Measurements from ENCODE around the gene CWC22.
"Not testable (repeated sequence)": the region's sequence is repeated elsewhere in the genome, so short reads cannot be mapped to it uniquely, and the experiment has no call there.

The CWC22 gene

GRCh38 chr2:180006781-180007579 lies at the start of gene CWC22:
TSS of gene CWC22 (minus strand) at chr2:180007297. CDS start at chr2:179993341, 13,956 bp downstream.
- Histone ChIP-seq H3K27ac (peak within 1 kb of the TSS; percentile 87 to 99 (median 95)), H3K4me3 (peak within 1 kb of the TSS; percentile 53 to 97 (median 74))

GRCh38 chr2:180056367-180057118 lies 49.4 kb upstream of the CWC22 start:
- H3K4me3 ChIP-seq: no peak overlapping the region

GRCh38 chr2:180054576-180054975 lies 47.5 kb upstream of the CWC22 start:
- H3K27ac ChIP-seq, H3K4me3 ChIP-seq: not testable (repeated sequence)

More at GRCh38 chr2:180056367-180057118, 49.4 kb upstream of the CWC22 start:
- no peak overlapping the region for H3K27ac ChIP-seq

- Histone ChIP-seq H3K4me3 (no peak overlapping the region), H3K27ac (no peak overlapping the region)
Observed at GRCh38 chr2:180050246-180050645, 43.1 kb upstream of the CWC22 start.

GRCh38 chr2:180048251-180048650 lies 41.2 kb upstream of the CWC22 start:
- Histone ChIP-seq H3K4me3 (no peak overlapping the region), H3K27ac (no peak overlapping the region)

- H3K27ac ChIP-seq: no peak overlapping the region
Observed at GRCh38 chr2:180046776-180047175, 39.7 kb upstream of the CWC22 start.

GRCh38 chr2:180046202-180046601 lies 39.1 kb upstream of the CWC22 start:
- no peak overlapping the region for H3K27ac ChIP-seq

More at GRCh38 chr2:180046776-180047175, 39.7 kb upstream of the CWC22 start:
- no peak overlapping the region for H3K4me3 ChIP-seq

GRCh38 chr2:180040146-180040925 lies 33.2 kb upstream of the CWC22 start:
- Histone ChIP-seq H3K4me3 (no peak overlapping the region), H3K27ac (no peak overlapping the region)

More at GRCh38 chr2:180046202-180046601, 39.1 kb upstream of the CWC22 start:
- H3K4me3 ChIP-seq: no peak overlapping the region

GRCh38 chr2:180038997-180039396 lies 31.9 kb upstream of the CWC22 start:
- H3K27ac ChIP-seq: no peak overlapping the region
- H3K4me3 ChIP-seq: no peak overlapping the region

- Histone ChIP-seq H3K4me3 (no peak overlapping the region), H3K27ac (no peak overlapping the region)
Observed at GRCh38 chr2:180033993-180034894, 27.1 kb upstream of the CWC22 start.

- Histone ChIP-seq H3K4me3 (no peak overlapping the region), H3K27ac (no peak overlapping the region)
Observed at GRCh38 chr2:180029575-180029974, 22.5 kb upstream of the CWC22 start.

GRCh38 chr2:180021850-180022249 lies 14.8 kb upstream of the CWC22 start:
- Histone ChIP-seq H3K4me3 (no peak overlapping the region), H3K27ac (no peak overlapping the region)

GRCh38 chr2:180017784-180018183 lies 10.7 kb upstream of the CWC22 start:
- Histone ChIP-seq H3K4me3 (no peak overlapping the region), H3K27ac (peak overlapping the region in 2 of 21 experiments; percentile 65 to 69)

GRCh38 chr2:180016937-180017336 lies 9.8 kb upstream of the CWC22 start:
- no peak overlapping the region for H3K4me3 ChIP-seq
- H3K27ac ChIP-seq: peak overlapping the region in 7 of 21 experiments; percentile 3 to 69 (median 29)

- Histone ChIP-seq H3K27ac (peak overlapping the region in 9 of 21 experiments; percentile 3 to 80 (median 38)), H3K4me3 (no peak overlapping the region)
Observed at GRCh38 chr2:180015951-180016709, 9.0 kb upstream of the CWC22 start.

GRCh38 chr2:180012523-180012922 lies 5.4 kb upstream of the CWC22 start:
- Histone ChIP-seq H3K27ac (no peak overlapping the region), H3K4me3 (no peak overlapping the region)

- H3K27ac ChIP-seq: no peak overlapping the region
- H3K4me3 ChIP-seq: no peak overlapping the region
Observed at GRCh38 chr2:180010701-180011100, 3.6 kb upstream of the CWC22 start.

GRCh38 chr2:180006231-180006630 lies 866 bp downstream of the CWC22 start:
- peak overlapping the region; percentile 53 to 97 (median 74) for H3K4me3 ChIP-seq
- peak overlapping the region in 20 of 21 experiments; percentile 87 to 99 (median 96) for H3K27ac ChIP-seq
